ENCODE results near the gene OR2A2.

GRCh38 chr7:144110272-144110671 lies 889 bp downstream of the OR2A2 start:
- TF ChIP-seq, protein P1, sequence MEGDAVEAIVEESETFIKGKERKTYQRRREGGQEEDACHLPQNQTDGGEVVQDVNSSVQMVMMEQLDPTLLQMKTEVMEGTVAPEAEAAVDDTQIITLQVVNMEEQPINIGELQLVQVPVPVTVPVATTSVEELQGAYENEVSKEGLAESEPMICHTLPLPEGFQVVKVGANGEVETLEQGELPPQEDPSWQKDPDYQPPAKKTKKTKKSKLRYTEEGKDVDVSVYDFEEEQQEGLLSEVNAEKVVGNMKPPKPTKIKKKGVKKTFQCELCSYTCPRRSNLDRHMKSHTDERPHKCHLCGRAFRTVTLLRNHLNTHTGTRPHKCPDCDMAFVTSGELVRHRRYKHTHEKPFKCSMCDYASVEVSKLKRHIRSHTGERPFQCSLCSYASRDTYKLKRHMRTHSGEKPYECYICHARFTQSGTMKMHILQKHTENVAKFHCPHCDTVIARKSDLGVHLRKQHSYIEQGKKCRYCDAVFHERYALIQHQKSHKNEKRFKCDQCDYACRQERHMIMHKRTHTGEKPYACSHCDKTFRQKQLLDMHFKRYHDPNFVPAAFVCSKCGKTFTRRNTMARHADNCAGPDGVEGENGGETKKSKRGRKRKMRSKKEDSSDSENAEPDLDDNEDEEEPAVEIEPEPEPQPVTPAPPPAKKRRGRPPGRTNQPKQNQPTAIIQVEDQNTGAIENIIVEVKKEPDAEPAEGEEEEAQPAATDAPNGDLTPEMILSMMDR (IDR thresholded peaks at IDR 0.05 in 2 of 3, conservative IDR thresholded peaks at IDR 0.05 in 1 of 3; ENCODE audit: insufficient read depth in 2 of 3, low read depth in 1 of 3, low read length in 3 of 3), result no peak
- TF ChIP-seq ZBTB7A (IDR thresholded peaks at IDR 0.05; ENCODE audit: borderline replicate concordance, control insufficient read depth, low read depth, low read length) (no peak), CREB1 (IDR thresholded peaks at IDR 0.05) (no peak), CREB1 (CRISPR knock-in tag; IDR thresholded peaks at IDR 0.05) (no peak), EZH2 (IDR thresholded peaks at IDR 0.05; ENCODE audit: borderline replicate concordance, low read depth, low read length) (no peak), SAFB (IDR thresholded peaks at IDR 0.05; ENCODE audit: borderline replicate concordance, low read depth, low read length) (no peak), YY1 (IDR thresholded peaks at IDR 0.05; ENCODE audit: borderline replicate concordance in 1 of 3, control insufficient read depth in 1 of 3, extremely low read depth in 1 of 3, insufficient read depth in 3 of 3, insufficient read length in 1 of 3, insufficient replicate concordance in 2 of 3, low read depth in 1 of 3, low read length in 2 of 3) (no peak)
- TF ChIP-seq, protein P2, sequence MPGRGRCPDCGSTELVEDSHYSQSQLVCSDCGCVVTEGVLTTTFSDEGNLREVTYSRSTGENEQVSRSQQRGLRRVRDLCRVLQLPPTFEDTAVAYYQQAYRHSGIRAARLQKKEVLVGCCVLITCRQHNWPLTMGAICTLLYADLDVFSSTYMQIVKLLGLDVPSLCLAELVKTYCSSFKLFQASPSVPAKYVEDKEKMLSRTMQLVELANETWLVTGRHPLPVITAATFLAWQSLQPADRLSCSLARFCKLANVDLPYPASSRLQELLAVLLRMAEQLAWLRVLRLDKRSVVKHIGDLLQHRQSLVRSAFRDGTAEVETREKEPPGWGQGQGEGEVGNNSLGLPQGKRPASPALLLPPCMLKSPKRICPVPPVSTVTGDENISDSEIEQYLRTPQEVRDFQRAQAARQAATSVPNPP (IDR thresholded peaks at IDR 0.05; ENCODE audit: borderline replicate concordance, insufficient read depth, insufficient read length), result no peak
- TF ChIP-seq, protein P3, sequence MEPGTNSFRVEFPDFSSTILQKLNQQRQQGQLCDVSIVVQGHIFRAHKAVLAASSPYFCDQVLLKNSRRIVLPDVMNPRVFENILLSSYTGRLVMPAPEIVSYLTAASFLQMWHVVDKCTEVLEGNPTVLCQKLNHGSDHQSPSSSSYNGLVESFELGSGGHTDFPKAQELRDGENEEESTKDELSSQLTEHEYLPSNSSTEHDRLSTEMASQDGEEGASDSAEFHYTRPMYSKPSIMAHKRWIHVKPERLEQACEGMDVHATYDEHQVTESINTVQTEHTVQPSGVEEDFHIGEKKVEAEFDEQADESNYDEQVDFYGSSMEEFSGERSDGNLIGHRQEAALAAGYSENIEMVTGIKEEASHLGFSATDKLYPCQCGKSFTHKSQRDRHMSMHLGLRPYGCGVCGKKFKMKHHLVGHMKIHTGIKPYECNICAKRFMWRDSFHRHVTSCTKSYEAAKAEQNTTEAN (CRISPR knock-in tag; IDR thresholded peaks at IDR 0.05), result no peak

Data from K562 (cell line).